T-cell (primary cell): ENCODE measurements around the gene PSMB8. TPM values are rescaled to one million over a fixed set of nuclear protein-coding genes. Genes with fewer than 3 reads are reported as not detected.

Experiments
- ATAC-seq, 4 experiments: fragments of 200-7000 bp in 3 of 4; fragments of 150-1000 bp in 1 of 4; cut with Tn5 transposase; replicated peaks in 1 of 4; 1 replicate in 3 of 4; 2 replicates in 1 of 4; pipeline ENCODE4 v1.10.0; 2021; ENCODE audit warnings: moderate library complexity in 3 of 4, mild to moderate bottlenecking in 2 of 4, moderate number of reproducible peaks in 1 of 4
- CTCF ChIA-PET, 2 donors: fragments of 300-600 bp; sonication (Branson Sonifier 250); formaldehyde crosslinking; loops; one replicate each; lab custom pipeline; 2022; ENCODE audit warnings: antibody characterized with exemption in 2 of 2; lab: Charles Lee
- POLR2A ChIA-PET, 2 donors: fragments of 300-600 bp; sonication (Branson Sonifier 250); formaldehyde crosslinking; loops; one replicate each; lab custom pipeline; 2022; ENCODE audit warnings: antibody characterized with exemption in 2 of 2; lab: Charles Lee
- DNase-seq, 35 experiments: peaks; one replicate each; pipeline versions ENCODE4 v3.0.0 to v3.0.0-alpha.2; 2013 to 2023
- H3K27ac ChIP-seq: one replicate; pipeline ENCODE4 v1.5.1; 2013; ENCODE audit warnings: low read length
- H3K27me3 ChIP-seq, 2 experiments: replicated peaks in 1 of 2; 1 replicate in 1 of 2; 2 replicates in 1 of 2; pipeline versions ENCODE4 v1.6.1 to v1.7.0; 2013; ENCODE audit warnings: low read length in 1 of 2, mixed read lengths in 1 of 2; ENCODE audit not compliant: control insufficient read depth in 2 of 2, insufficient read depth in 2 of 2; ENCODE audit errors: extremely low read depth in 1 of 2
- H3K36me3 ChIP-seq, 2 donors: 1 replicate in 1 of 2; 2 replicates in 1 of 2; pipeline versions ENCODE4 v1.6.1 to v1.7.0; 2013; ENCODE audit warnings: low read length in 1 of 2; ENCODE audit not compliant: control insufficient read depth in 2 of 2, insufficient read depth in 1 of 2; ENCODE audit errors: extremely low read depth in 1 of 2
- H3K4me1 ChIP-seq, 2 experiments: 1 replicate in 1 of 2; 2 replicates in 1 of 2; pipeline versions ENCODE4 v1.6.1 to v1.7.0; 2013; ENCODE audit warnings: low read length in 2 of 2, mixed read lengths in 1 of 2; ENCODE audit not compliant: insufficient read depth in 2 of 2, control insufficient read depth in 1 of 2; ENCODE audit errors: extremely low read depth in 1 of 2
- H3K4me3 ChIP-seq, 2 donors: 1 replicate in 1 of 2; 2 replicates in 1 of 2; pipeline versions ENCODE4 v1.5.1 to v1.7.0; 2013; ENCODE audit warnings: mild to moderate bottlenecking in 2 of 2, low read length in 1 of 2, moderate library complexity in 1 of 2; ENCODE audit not compliant: control insufficient read depth in 1 of 2; ENCODE audit errors: extremely low read depth in 1 of 2
- H3K9me3 ChIP-seq: 2 replicates; pipeline ENCODE4 v1.7.0; 2013
- H3K27ac Mint-ChIP-seq, 2 donors: one replicate each; pipeline ENCODE4 v1.8.0; 2020 to 2021; ENCODE audit warnings: mild to moderate bottlenecking in 2 of 2, mixed read lengths in 2 of 2
- H3K27me3 Mint-ChIP-seq, 2 donors: one replicate each; pipeline ENCODE4 v1.8.0; 2021 to 2022; ENCODE audit warnings: mixed read lengths in 2 of 2
- H3K36me3 Mint-ChIP-seq: one replicate; pipeline ENCODE4 v1.8.0; 2021; ENCODE audit warnings: mixed read lengths
- H3K4me1 Mint-ChIP-seq, 3 donors: one replicate each; pipeline ENCODE4 v1.8.0; 2020 to 2022; ENCODE audit warnings: mixed read lengths in 3 of 3, mild to moderate bottlenecking in 1 of 3
- H3K4me3 Mint-ChIP-seq, 3 donors: one replicate each; pipeline ENCODE4 v1.8.0; 2020 to 2022; ENCODE audit warnings: mild to moderate bottlenecking in 3 of 3, mixed read lengths in 3 of 3, moderate library complexity in 3 of 3
- H3K9me3 Mint-ChIP-seq, 3 donors: one replicate each; pipeline ENCODE4 v1.8.0; 2020 to 2022; ENCODE audit warnings: mixed read lengths in 3 of 3
- WGBS: methylation state at CpG from one replicate; pipeline ENCODE4 v1.1.5; 2013; ENCODE audit warnings: missing lambda C conversion rate; ENCODE audit not compliant: insufficient coverage; 5-methylcytosine and 5-hydroxymethylcytosine counted together
- total RNA-seq, 35 experiments: library from RNA in 6 of 35; stranded (reverse) in 6 of 35; fragments of 120-200 nt in 1 of 35; gene quantifications; one replicate each; pipeline versions ENCODE4 v1.2.1 to v1.2.4 and lab custom pipeline; 2013 to 2026

PSMB8 gene
- total RNA-seq, 5 donors from 2014 or later (not counting 1 experiment from before 2014, with no cell fraction given), result 131 to 171 (median 150) TPM

GRCh38 chr6:32799740-32800139 is 44.1 kb downstream of the PSMB8 start:
- Histone ChIP-seq H3K36me3 (no peaks in the 10 kb centered on the region), H3K4me1 (peaks cover under 1 to 10% of the 10 kb centered on the region in 2 experiments), H3K27me3 (peaks cover 0 to 16% of the 10 kb centered on the region in 2 experiments), H3K27ac (no peak overlapping the region), H3K4me3 (no peak overlapping the region), H3K9me3 (no peaks in the 10 kb centered on the region)
- DNase-seq, result no peak
- no peaks in the 10 kb centered on the region for H3K36me3 Mint-ChIP-seq
- WGBS, result no CpG with 5 or more reads among the region's 3 CpGs
- CTCF ChIA-PET, result interaction anchor here in 1 of 2 donors (0.7 to 1.5 kb wide), 5 partner anchors 12 to 386 kb away, joined by 3 to 8 read pairs (median 4); no protein-coding TSS in a partner anchor
- H3K4me3 Mint-ChIP-seq, result no peak overlapping the region
- H3K9me3 Mint-ChIP-seq, result peaks cover 2 to 9% (median 8%) of the 10 kb centered on the region in 3 donors
- POLR2A ChIA-PET, result interaction anchor here in 1 of 2 donors (0.6 kb wide), 1 partner anchor 955 kb away, joined by 6 read pairs; no protein-coding TSS in a partner anchor
- no peak overlapping the region for H3K27ac Mint-ChIP-seq
- ATAC-seq, result no peak
- H3K4me1 Mint-ChIP-seq, result peaks cover 10 to 15% (median 13%) of the 10 kb centered on the region in 3 donors
- peaks cover 38 to 47% of the 10 kb centered on the region in 2 donors for H3K27me3 Mint-ChIP-seq

GRCh38 chr6:32799168-32799567 is 44.7 kb downstream of the PSMB8 start:
- Mint-ChIP-seq H3K4me1 (peaks cover 15 to 20% (median 19%) of the 10 kb centered on the region in 3 donors), H3K4me3 (no peak overlapping the region), H3K27ac (no peak overlapping the region), H3K27me3 (peaks cover 35 to 43% of the 10 kb centered on the region in 2 donors), H3K9me3 (peaks cover 2 to 9% (median 8%) of the 10 kb centered on the region in 3 donors), H3K36me3 (no peaks in the 10 kb centered on the region)
- Histone ChIP-seq H3K4me1 (peaks cover 5 to 12% of the 10 kb centered on the region in 2 experiments), H3K4me3 (no peak overlapping the region), H3K27me3 (peaks cover 0 to 16% of the 10 kb centered on the region in 2 experiments), H3K9me3 (no peaks in the 10 kb centered on the region), H3K27ac (no peak overlapping the region), H3K36me3 (no peaks in the 10 kb centered on the region)
- ATAC-seq, result no peak
- DNase-seq, result no peak
- POLR2A ChIA-PET, result no interaction called here
- WGBS, result 100% methylated on average over 3 of the region's 3 CpGs
- CTCF ChIA-PET, result interaction anchor here in 1 of 2 donors (0.7 to 1.5 kb wide), 5 partner anchors 12 to 386 kb away, joined by 3 to 8 read pairs (median 4); no protein-coding TSS in a partner anchor

GRCh38 chr6:32796848-32797776 is 46.7 kb downstream of the PSMB8 start:
- no peaks in the 10 kb centered on the region for H3K36me3 Mint-ChIP-seq
- peaks cover 18 to 48% of the 10 kb centered on the region in 2 donors for H3K27me3 Mint-ChIP-seq
- ATAC-seq (peak; percentile 76 to 82 (median 80)), DNase-seq (peak; percentile 32 to 88 (median 71))
- peaks cover 10 to 13% of the 10 kb centered on the region in 2 experiments for H3K4me1 ChIP-seq
- WGBS, result 4% methylated on average over 16 of the region's 30 CpGs
- H3K4me1 Mint-ChIP-seq, result peaks cover 21 to 26% (median 26%) of the 10 kb centered on the region in 3 donors
- POLR2A ChIA-PET, result no interaction called here
- no peak overlapping the region for H3K27ac ChIP-seq
- CTCF ChIA-PET, result interaction anchor here in 1 of 2 donors (0.5 to 1.6 kb wide), 2 partner anchors 103 to 384 kb away, joined by 3 to 5 read pairs; no protein-coding TSS in a partner anchor
- no peaks in the 10 kb centered on the region for H3K36me3 ChIP-seq
- H3K27ac Mint-ChIP-seq, result peak overlapping the region in 1 of 2 donors; percentile 30
- peaks cover 2 to 9% (median 8%) of the 10 kb centered on the region in 3 donors for H3K9me3 Mint-ChIP-seq
- no peaks in the 10 kb centered on the region for H3K9me3 ChIP-seq
- H3K27me3 ChIP-seq, result peaks cover 0 to 19% of the 10 kb centered on the region in 2 experiments
- H3K4me3 Mint-ChIP-seq, result peak overlapping the region; percentile 40 to 46 (median 44)
- H3K4me3 ChIP-seq, result peak overlapping the region in 1 of 2 donors; percentile 40

GRCh38 chr6:32794510-32794909 is 49.3 kb downstream of the PSMB8 start:
- Histone ChIP-seq H3K27ac (no peak overlapping the region), H3K9me3 (no peaks in the 10 kb centered on the region), H3K4me3 (no peak overlapping the region), H3K36me3 (no peaks in the 10 kb centered on the region), H3K27me3 (peaks cover 0 to 22% of the 10 kb centered on the region in 2 experiments), H3K4me1 (peaks cover 10 to 13% of the 10 kb centered on the region in 2 experiments)
- no peaks in the 10 kb centered on the region for H3K36me3 Mint-ChIP-seq
- peaks cover 21 to 26% (median 26%) of the 10 kb centered on the region in 3 donors for H3K4me1 Mint-ChIP-seq
- POLR2A ChIA-PET, result no interaction called here
- peaks cover 16 to 53% of the 10 kb centered on the region in 2 donors for H3K27me3 Mint-ChIP-seq
- H3K27ac Mint-ChIP-seq, result no peak overlapping the region
- WGBS, result 0% methylated on average over 1 of the region's 2 CpGs
- DNase-seq (no peak), ATAC-seq (peak in 1 of 4 experiments; percentile 59)
- H3K4me3 Mint-ChIP-seq, result no peak overlapping the region
- H3K9me3 Mint-ChIP-seq, result peaks cover 2 to 9% (median 8%) of the 10 kb centered on the region in 3 donors
- CTCF ChIA-PET, result interaction anchor here in 1 of 2 donors (1.3 kb wide), 2 partner anchors 9 to 94 kb away, joined by 3 to 4 read pairs; no protein-coding TSS in a partner anchor

GRCh38 chr6:32792901-32793435 is 50.9 kb downstream of the PSMB8 start:
- no peak for ATAC-seq
- no peak overlapping the region for H3K4me3 ChIP-seq
- no peak overlapping the region for H3K27ac ChIP-seq
- no peak for DNase-seq
- H3K4me1 ChIP-seq, result peaks cover 10 to 13% of the 10 kb centered on the region in 2 experiments
- H3K27me3 ChIP-seq, result peaks cover 0 to 22% of the 10 kb centered on the region in 2 experiments
- H3K27me3 Mint-ChIP-seq, result peaks cover 12 to 53% of the 10 kb centered on the region in 2 donors
- H3K4me3 Mint-ChIP-seq, result no peak overlapping the region
- no peak overlapping the region for H3K27ac Mint-ChIP-seq
- no peaks in the 10 kb centered on the region for H3K36me3 ChIP-seq
- POLR2A ChIA-PET, result no interaction called here
- H3K9me3 Mint-ChIP-seq, result no peaks in the 10 kb centered on the region
- WGBS, result no CpG with 5 or more reads among the region's 3 CpGs
- no peaks in the 10 kb centered on the region for H3K36me3 Mint-ChIP-seq
- CTCF ChIA-PET, result interaction anchor here in 1 of 2 donors (0.9 to 1.3 kb wide), 3 partner anchors 101 to 379 kb away, joined by 3 to 4 read pairs (median 3); no protein-coding TSS in a partner anchor
- H3K4me1 Mint-ChIP-seq, result peaks cover 21 to 26% (median 26%) of the 10 kb centered on the region in 3 donors
- no peaks in the 10 kb centered on the region for H3K9me3 ChIP-seq
